H1 (cell line): Measurements from ENCODE around the gene FTHL17.

ENCODE experiments used
- BACH1 ChIP-seq: IDR thresholded peaks from 2 replicates; pipeline ENCODE4 v1.6.1; 2012; ENCODE audit warnings: low read length, improper control_type of control experiment
- BRCA1 ChIP-seq: IDR thresholded peaks from 2 replicates; pipeline ENCODE4 v1.6.1; 2012; ENCODE audit warnings: low read depth, low read length, improper control_type of control experiment
- CBX8 ChIP-seq: fragments of 300-800, 300-1000 bp; sonication (generic); IDR thresholded peaks from 2 replicates; pipeline ENCODE4 v1.7.1; 2016; ENCODE audit warnings: low read depth, low read length, borderline replicate concordance
- CHD2 ChIP-seq: IDR thresholded peaks from 2 replicates; pipeline ENCODE4 v1.6.1; 2012; ENCODE audit warnings: low read length, improper control_type of control experiment
- EP300 ChIP-seq, 2 experiments: IDR thresholded peaks; 1 replicate in 1 of 2; 2 replicates in 1 of 2; pipeline ENCODE4 v1.6.1; 2011 to 2012; ENCODE audit warnings: low read depth in 2 of 2, low read length in 2 of 2, mild to moderate bottlenecking in 2 of 2, borderline replicate concordance in 1 of 2, inconsistent platforms in 1 of 2, moderate library complexity in 1 of 2
- EZH2 ChIP-seq: fragments of 200-600 bp; sonication (generic); IDR thresholded peaks from 2 replicates; pipeline ENCODE4 v1.7.1; 2012; ENCODE audit warnings: low read depth, mild to moderate bottlenecking, moderate library complexity, low read length, inconsistent platforms; ENCODE audit not compliant: severe bottlenecking
- FOSL1 ChIP-seq: IDR thresholded peaks from 2 replicates; pipeline ENCODE4 v1.6.1; 2011; ENCODE audit warnings: mild to moderate bottlenecking, low read depth, low read length, moderate library complexity; ENCODE audit not compliant: insufficient read depth
- POLR2A ChIP-seq, 2 experiments: IDR thresholded peaks; 1 replicate in 1 of 2; 2 replicates in 1 of 2; pipeline ENCODE4 v1.6.1; 2011; ENCODE audit warnings: low read depth in 2 of 2, low read length in 2 of 2, mild to moderate bottlenecking in 2 of 2; ENCODE audit errors: control extremely low read depth in 1 of 2
- POLR2AphosphoS5 ChIP-seq: IDR thresholded peaks from 2 replicates; pipeline ENCODE4 v1.6.1; 2011; ENCODE audit warnings: low read depth, low read length
- RBBP5 ChIP-seq: IDR thresholded peaks from 2 replicates; pipeline ENCODE4 v1.7.1; 2012; ENCODE audit warnings: low read depth, mild to moderate bottlenecking, inconsistent platforms, low read length, moderate library complexity, borderline replicate concordance
- TEAD4 ChIP-seq: IDR thresholded peaks from 2 replicates; pipeline ENCODE4 v1.6.1; 2012; ENCODE audit warnings: low read depth, low read length, inconsistent platforms, mixed read lengths
- ZNF274 ChIP-seq: IDR thresholded peaks from 2 replicates; pipeline ENCODE4 v1.7.0; 2012; ENCODE audit warnings: low read length, borderline replicate concordance; ENCODE audit errors: extremely low read depth
- TF ChIP-seq, protein P1 (sequence below), 3 experiments: IDR thresholded peaks; 1 replicate in 2 of 3; 2 replicates in 1 of 3; pipeline versions ENCODE4 v1.5.1 to v1.6.1; 2011; ENCODE audit warnings: low read length in 3 of 3, mild to moderate bottlenecking in 3 of 3, inconsistent platforms in 2 of 3, low read depth in 1 of 3, moderate library complexity in 1 of 3; ENCODE audit not compliant: insufficient read depth in 1 of 3; ENCODE audit errors: control extremely low read depth in 1 of 3

DNA sequence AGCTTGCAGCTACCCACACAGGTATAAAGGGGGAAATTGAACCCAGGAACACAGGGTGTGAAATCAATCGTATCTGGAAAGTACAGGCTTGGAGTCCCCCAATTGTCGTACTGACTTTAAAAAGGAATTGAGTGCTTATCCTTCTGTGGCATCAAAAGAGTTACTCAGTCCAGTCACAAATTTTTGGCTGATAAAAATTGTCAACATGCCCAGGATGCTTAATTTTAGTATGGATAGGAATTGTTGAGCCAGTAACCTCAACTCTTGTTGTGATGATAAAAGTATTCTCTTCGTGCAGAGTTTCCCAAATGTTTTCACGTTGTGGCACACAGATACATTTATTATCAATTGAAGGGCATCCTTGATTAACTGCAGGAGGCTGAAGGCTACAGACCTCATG, 43.6 kb upstream of the FTHL17 start:
- no peak for TF ChIP-seq BACH1
- no peak for TF ChIP-seq EP300 (IDR thresholded peaks at IDR 0.05; ENCODE audit: borderline replicate concordance in 1 of 2, low read depth in 2 of 2, low read length in 2 of 2)
- no peak for TF ChIP-seq FOSL1
- TF ChIP-seq CBX8, result no peak
- TF ChIP-seq, protein P1, sequence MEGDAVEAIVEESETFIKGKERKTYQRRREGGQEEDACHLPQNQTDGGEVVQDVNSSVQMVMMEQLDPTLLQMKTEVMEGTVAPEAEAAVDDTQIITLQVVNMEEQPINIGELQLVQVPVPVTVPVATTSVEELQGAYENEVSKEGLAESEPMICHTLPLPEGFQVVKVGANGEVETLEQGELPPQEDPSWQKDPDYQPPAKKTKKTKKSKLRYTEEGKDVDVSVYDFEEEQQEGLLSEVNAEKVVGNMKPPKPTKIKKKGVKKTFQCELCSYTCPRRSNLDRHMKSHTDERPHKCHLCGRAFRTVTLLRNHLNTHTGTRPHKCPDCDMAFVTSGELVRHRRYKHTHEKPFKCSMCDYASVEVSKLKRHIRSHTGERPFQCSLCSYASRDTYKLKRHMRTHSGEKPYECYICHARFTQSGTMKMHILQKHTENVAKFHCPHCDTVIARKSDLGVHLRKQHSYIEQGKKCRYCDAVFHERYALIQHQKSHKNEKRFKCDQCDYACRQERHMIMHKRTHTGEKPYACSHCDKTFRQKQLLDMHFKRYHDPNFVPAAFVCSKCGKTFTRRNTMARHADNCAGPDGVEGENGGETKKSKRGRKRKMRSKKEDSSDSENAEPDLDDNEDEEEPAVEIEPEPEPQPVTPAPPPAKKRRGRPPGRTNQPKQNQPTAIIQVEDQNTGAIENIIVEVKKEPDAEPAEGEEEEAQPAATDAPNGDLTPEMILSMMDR (IDR thresholded peaks at IDR 0.05; ENCODE audit: control extremely low read depth in 1 of 3, insufficient read depth in 1 of 3, low read depth in 1 of 3, low read length in 3 of 3), result no peak
- no peak for TF ChIP-seq ZNF274
- no peak for TF ChIP-seq CHD2
- TF ChIP-seq POLR2AphosphoS5, result no peak
- no peak for TF ChIP-seq EZH2
- no peak for TF ChIP-seq RBBP5
- no peak for TF ChIP-seq TEAD4
- no peak for TF ChIP-seq BRCA1
- no peak for TF ChIP-seq POLR2A (IDR thresholded peaks at IDR 0.05; ENCODE audit: control extremely low read depth in 1 of 2, low read depth in 2 of 2, low read length in 2 of 2)
